Suprapubic skin (tissue), 4 donors: Measurements from ENCODE around the gene NR2F6. TPM values are rescaled to one million over a fixed set of nuclear protein-coding genes. Genes with fewer than 3 reads are reported as not detected.
A peak's percentile ranks its signal among the peaks of the same experiment; 100 is the strongest.

Experiments used
- DNase-seq, 2 donors: peaks; one replicate each; pipeline ENCODE4 v3.0.0-alpha.2; 2019; ENCODE audit warnings: low spot score in 2 of 2
- H3K27ac ChIP-seq: fragments of 200-600 bp; sonication (generic); one replicate; pipeline ENCODE4 v1.5.1; 2019
- H3K27me3 ChIP-seq: fragments of 200-600 bp; sonication (generic); one replicate; pipeline ENCODE4 v1.5.1; 2019
- H3K36me3 ChIP-seq: fragments of 200-600 bp; sonication (generic); one replicate; pipeline ENCODE4 v1.5.1; 2019
- H3K4me1 ChIP-seq: fragments of 200-600 bp; sonication (generic); one replicate; pipeline ENCODE4 v1.5.1; 2019
- H3K4me3 ChIP-seq: fragments of 200-600 bp; sonication (generic); one replicate; pipeline ENCODE4 v1.5.1; 2019; ENCODE audit warnings: mild to moderate bottlenecking
- H3K9me3 ChIP-seq: fragments of 200-600 bp; sonication (generic); one replicate; pipeline ENCODE4 v1.5.1; 2019
- CTCF ChIP-seq, 2 donors: fragments of 200-600 bp in 1 of 2; fragments of 450-650 bp in 1 of 2; sonication (generic) in 1 of 2; IDR thresholded peaks; one replicate each; pipeline ENCODE4 v1.5.1; 2016 to 2019; ENCODE audit warnings: antibody characterized with exemption in 2 of 2, mild to moderate bottlenecking in 1 of 2, moderate library complexity in 1 of 2
- EP300 ChIP-seq: sonication (generic); formaldehyde crosslinking; IDR thresholded peaks from one replicate; pipeline ENCODE4 v1.6.1; 2017; ENCODE audit warnings: antibody characterized with exemption
- POLR2A ChIP-seq, 2 donors: fragments of 450-650 bp; IDR thresholded peaks; one replicate each; pipeline ENCODE4 v1.6.1; 2017; ENCODE audit warnings: antibody characterized with exemption in 2 of 2, mild to moderate bottlenecking in 2 of 2, moderate library complexity in 2 of 2
- POLR2AphosphoS5 ChIP-seq, 3 donors: sonication (generic); formaldehyde crosslinking; IDR thresholded peaks; one replicate each; pipeline ENCODE4 v1.6.1; 2017; ENCODE audit warnings: antibody characterized with exemption in 3 of 3
- WGBS: methylation state at CpG from one replicate; pipeline ENCODE4 v1.1.5; 2018; 5-methylcytosine and 5-hydroxymethylcytosine counted together
- total RNA-seq, 4 donors: library from RNA; depleted of rRNA; stranded (reverse); fragments of >200 nt; gene quantifications; one replicate each; pipeline ENCODE4 v1.1.0, GENCODE V29; 2016

Gene NR2F6
- total RNA-seq, 4 donors from 2014 or later: 25.8 to 79.3 (median 54.8) TPM

GRCh38 chr19:17219286-17219685 lies 26.4 kb downstream of the NR2F6 start:
- 98% methylated on average over 7 of the region's 8 CpGs for WGBS
- Histone ChIP-seq H3K27ac (no peak overlapping the region), H3K4me1 (peaks cover 21% of the 10 kb centered on the region), H3K27me3 (no peaks in the 10 kb centered on the region), H3K4me3 (no peak overlapping the region), H3K36me3 (peaks cover 14% of the 10 kb centered on the region), H3K9me3 (no peaks in the 10 kb centered on the region)
- TF ChIP-seq EP300 (no peak), POLR2AphosphoS5 (IDR thresholded peaks at IDR 0.05) (no peak)
- DNase-seq: no peak

GRCh38 chr19:17216058-17216670 lies 29.6 kb downstream of the NR2F6 start:
- H3K36me3 ChIP-seq: peaks cover 30% of the 10 kb centered on the region
- no peak for DNase-seq
- H3K27me3 ChIP-seq: no peaks in the 10 kb centered on the region
- H3K4me1 ChIP-seq: peaks cover 21% of the 10 kb centered on the region
- TF ChIP-seq POLR2A (IDR thresholded peaks at IDR 0.05) (no peak), POLR2AphosphoS5 (IDR thresholded peaks at IDR 0.05) (no peak), EP300 (no peak), CTCF (IDR thresholded peaks at IDR 0.05) (no peak)
- no peaks in the 10 kb centered on the region for H3K9me3 ChIP-seq
- H3K27ac ChIP-seq: no peak overlapping the region
- 66% methylated on average over 13 of the region's 13 CpGs for WGBS
- H3K4me3 ChIP-seq: peak overlapping the region; percentile 72

DNA sequence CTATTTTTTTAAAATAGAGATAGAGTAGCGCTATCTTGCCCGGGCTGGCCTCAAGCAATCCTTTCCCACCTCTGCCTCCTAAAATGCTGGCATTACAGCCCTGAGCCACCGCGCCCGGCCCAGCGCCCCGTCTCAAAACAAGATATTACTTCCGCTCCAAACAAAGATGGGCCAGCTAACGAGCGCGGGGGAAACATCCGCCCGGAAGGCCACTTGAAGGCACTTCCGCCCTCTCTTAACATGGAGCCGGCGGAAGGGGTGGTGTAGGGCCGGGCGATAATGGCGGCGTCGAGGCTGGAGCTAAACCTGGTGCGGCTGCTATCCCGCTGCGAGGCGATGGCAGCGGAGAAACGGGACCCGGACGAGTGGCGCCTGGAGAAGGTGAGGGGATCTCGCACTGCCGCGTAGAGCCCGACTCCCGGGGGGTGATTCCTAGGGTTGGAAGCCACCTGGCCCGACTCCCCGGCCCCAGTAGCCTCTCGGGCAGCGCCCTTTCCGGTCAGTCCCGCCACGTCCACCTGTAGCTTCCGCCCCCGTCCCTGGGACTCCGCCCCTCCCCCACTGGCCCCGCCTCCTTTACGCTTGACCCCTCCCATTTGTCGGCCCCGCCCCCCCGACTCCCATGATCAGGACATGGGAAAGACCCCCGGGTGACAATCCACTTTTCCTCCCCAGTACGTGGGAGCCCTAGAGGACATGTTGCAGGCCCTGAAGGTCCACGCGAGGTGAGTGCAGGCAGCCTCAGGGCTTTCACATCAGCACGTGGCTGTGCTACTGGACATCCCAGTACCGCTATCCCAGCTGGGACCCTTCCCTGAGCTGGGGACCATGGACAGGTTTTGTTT lies 30.4 kb downstream of the NR2F6 start, which contains the start of gene USE1:
Gene USE1, plus strand, starts transcription at position 231 of the 845 bp plus-strand sequence. Its CDS starts 49 bp downstream, at position 280.
- no peaks in the 10 kb centered on the region for H3K9me3 ChIP-seq

DNA sequence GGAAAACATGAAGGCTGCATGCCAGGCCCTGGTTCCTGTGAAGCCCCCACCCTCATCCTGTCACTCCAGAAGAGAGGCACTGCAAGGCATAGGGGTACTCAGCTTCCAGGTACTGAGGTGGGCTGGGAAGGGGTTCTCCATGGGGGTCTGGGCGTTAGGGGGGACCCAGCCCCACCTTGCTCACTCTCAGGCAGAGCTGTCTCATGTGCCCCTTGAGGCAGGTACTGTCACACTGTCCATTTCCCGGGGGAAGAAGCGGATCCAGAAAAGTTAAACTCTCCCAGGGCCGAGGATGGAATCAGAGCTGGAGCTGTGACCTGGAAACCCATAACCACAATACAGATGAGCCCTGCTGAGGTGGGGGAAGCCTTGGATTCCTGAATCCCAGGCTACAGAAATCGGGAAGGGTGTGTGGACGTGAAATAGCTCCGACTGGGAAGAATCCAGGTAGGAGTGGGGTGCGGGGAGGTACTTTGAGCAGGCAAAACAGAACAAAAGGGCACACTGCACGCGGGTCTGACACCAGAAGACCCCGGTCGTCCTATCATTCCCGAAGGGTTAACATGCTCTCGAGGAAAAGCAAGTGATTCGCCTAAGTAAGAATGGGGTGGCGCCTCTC lies 31.1 kb downstream of the NR2F6 start:
- 26% methylated on average over 12 of the region's 16 CpGs for WGBS
- Histone ChIP-seq H3K9me3 (no peaks in the 10 kb centered on the region), H3K4me1 (peaks cover 12% of the 10 kb centered on the region), H3K27ac (peak overlapping the region; percentile 92), H3K27me3 (no peaks in the 10 kb centered on the region), H3K36me3 (peaks cover 44% of the 10 kb centered on the region), H3K4me3 (peak overlapping the region; percentile 72)
- no peak for DNase-seq
- no peak for TF ChIP-seq POLR2AphosphoS5 (IDR thresholded peaks at IDR 0.05)

More for the DNA sequence above, 30.4 kb downstream of the NR2F6 start, which contains the start of gene USE1:
- WGBS: 4% methylated on average over 19 of the region's 56 CpGs
- TF ChIP-seq CTCF (IDR thresholded peaks at IDR 0.05) (no peak), EP300 (no peak), POLR2AphosphoS5 (IDR thresholded peaks at IDR 0.05) (peak in 2 of 3 donors; percentile 85 to 92), POLR2A (IDR thresholded peaks at IDR 0.05) (peak in 1 of 2 donors; percentile 58)
- peak within 1 kb of the TSS; percentile 92 for H3K27ac ChIP-seq
- peaks cover 38% of the 10 kb centered on the region for H3K36me3 ChIP-seq
- DNase-seq: peak; percentile 96
- H3K4me1 ChIP-seq: peaks cover 18% of the 10 kb centered on the region
- no peaks in the 10 kb centered on the region for H3K27me3 ChIP-seq
- H3K4me3 ChIP-seq: peak within 1 kb of the TSS; percentile 72

GRCh38 chr19:17213334-17213733 lies 32.4 kb downstream of the NR2F6 start:
- Histone ChIP-seq H3K27me3 (no peaks in the 10 kb centered on the region), H3K36me3 (peaks cover 53% of the 10 kb centered on the region), H3K9me3 (no peaks in the 10 kb centered on the region), H3K4me1 (peaks cover 12% of the 10 kb centered on the region), H3K4me3 (no peak overlapping the region), H3K27ac (no peak overlapping the region)
- WGBS: 75% methylated on average over 5 of the region's 5 CpGs
- TF ChIP-seq POLR2AphosphoS5 (IDR thresholded peaks at IDR 0.05) (no peak), POLR2A (IDR thresholded peaks at IDR 0.05) (no peak), CTCF (IDR thresholded peaks at IDR 0.05) (no peak), EP300 (no peak)
- DNase-seq: no peak
